Thyroid gland (tissue), 4 donors: Measurements from ENCODE around the gene SEC61B. TPM values are rescaled to one million over a fixed set of nuclear protein-coding genes. Genes with fewer than 3 reads are reported as not detected.

Experiments used
- DNase-seq, 2 donors: peaks; one replicate each; pipeline ENCODE4 v3.0.0-alpha.2; 2019
- H3K27ac ChIP-seq, 3 donors: fragments of 200-600 bp; sonication (generic); 1 replicate in 2 of 3; 2 replicates in 1 of 3; pipeline ENCODE4 v1.5.1; 2016 to 2019; ENCODE audit warnings: mild to moderate bottlenecking in 1 of 3, moderate library complexity in 1 of 3
- H3K27me3 ChIP-seq: fragments of 200-600 bp; sonication (generic); one replicate; pipeline ENCODE4 v1.5.1; 2019
- H3K36me3 ChIP-seq, 2 donors: fragments of 200-600 bp; sonication (generic); one replicate each; pipeline ENCODE4 v1.5.1; 2016 to 2019
- H3K4me1 ChIP-seq, 2 donors: fragments of 200-600 bp; sonication (generic); one replicate each; pipeline ENCODE4 v1.5.1; 2017 to 2019
- H3K4me3 ChIP-seq, 3 donors: fragments of 200-600 bp; sonication (generic); replicated peaks in 1 of 3; 1 replicate in 2 of 3; 2 replicates in 1 of 3; pipeline ENCODE4 v1.5.1; 2016; ENCODE audit warnings: mild to moderate bottlenecking in 1 of 3
- H3K9me3 ChIP-seq: fragments of 200-600 bp; sonication (generic); one replicate; pipeline ENCODE4 v1.5.1; 2017
- POLR2A ChIP-seq, 2 donors: fragments of 450-650 bp; IDR thresholded peaks; one replicate each; pipeline ENCODE4 v1.6.1; 2017; ENCODE audit warnings: antibody characterized with exemption in 2 of 2, mild to moderate bottlenecking in 2 of 2, moderate library complexity in 1 of 2
- WGBS, 2 donors: methylation state at CpG; one replicate each; pipeline ENCODE4 v1.1.5; 2017; 5-methylcytosine and 5-hydroxymethylcytosine counted together
- intact Hi-C: fragments of 100-400 bp; cut with DNase I; formaldehyde crosslinking; loops from one replicate; pipeline ENCODE4 v1.15.1; 2023
- total RNA-seq, 4 donors: library from RNA; depleted of rRNA; stranded (reverse); fragments of >200 nt; gene quantifications; one replicate each; pipeline ENCODE4 v1.2.3, GENCODE V29; 2016
- TF ChIP-seq, protein P1 (sequence below), 6 experiments: fragments of 200-600 bp in 3 of 6; fragments of 450-650 bp in 3 of 6; sonication (generic) in 3 of 6; IDR thresholded peaks; one replicate each; pipeline ENCODE4 v1.5.1; 2016 to 2019; ENCODE audit warnings: antibody characterized with exemption in 6 of 6, mild to moderate bottlenecking in 2 of 6, inconsistent platforms in 1 of 6, moderate library complexity in 1 of 6

The SEC61B gene
- total RNA-seq, 4 donors from 2014 or later = 88.3 to 203 (median 130) TPM

DNA sequence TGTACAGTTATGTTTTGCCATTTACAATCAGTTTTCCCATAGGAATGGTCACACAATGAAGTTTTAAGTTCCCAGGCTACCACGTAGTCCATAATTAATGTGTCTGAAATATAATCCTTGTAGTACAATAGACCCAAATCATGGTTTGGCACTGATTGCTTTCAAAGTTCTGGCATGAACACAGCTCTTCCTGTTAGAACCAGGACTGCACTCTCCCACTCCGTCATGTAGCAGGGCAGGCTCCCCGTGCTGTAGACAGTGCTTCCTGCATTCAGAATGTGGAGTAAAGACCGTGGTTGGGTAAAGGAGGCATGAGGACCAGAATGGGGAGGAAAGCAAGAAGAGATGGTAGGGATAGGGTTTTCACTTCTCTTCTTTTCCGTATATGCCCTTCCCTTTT, 4.0 kb downstream of the SEC61B start:
- TF ChIP-seq POLR2A (IDR thresholded peaks at IDR 0.05) = no peak
- TF ChIP-seq, protein P1, sequence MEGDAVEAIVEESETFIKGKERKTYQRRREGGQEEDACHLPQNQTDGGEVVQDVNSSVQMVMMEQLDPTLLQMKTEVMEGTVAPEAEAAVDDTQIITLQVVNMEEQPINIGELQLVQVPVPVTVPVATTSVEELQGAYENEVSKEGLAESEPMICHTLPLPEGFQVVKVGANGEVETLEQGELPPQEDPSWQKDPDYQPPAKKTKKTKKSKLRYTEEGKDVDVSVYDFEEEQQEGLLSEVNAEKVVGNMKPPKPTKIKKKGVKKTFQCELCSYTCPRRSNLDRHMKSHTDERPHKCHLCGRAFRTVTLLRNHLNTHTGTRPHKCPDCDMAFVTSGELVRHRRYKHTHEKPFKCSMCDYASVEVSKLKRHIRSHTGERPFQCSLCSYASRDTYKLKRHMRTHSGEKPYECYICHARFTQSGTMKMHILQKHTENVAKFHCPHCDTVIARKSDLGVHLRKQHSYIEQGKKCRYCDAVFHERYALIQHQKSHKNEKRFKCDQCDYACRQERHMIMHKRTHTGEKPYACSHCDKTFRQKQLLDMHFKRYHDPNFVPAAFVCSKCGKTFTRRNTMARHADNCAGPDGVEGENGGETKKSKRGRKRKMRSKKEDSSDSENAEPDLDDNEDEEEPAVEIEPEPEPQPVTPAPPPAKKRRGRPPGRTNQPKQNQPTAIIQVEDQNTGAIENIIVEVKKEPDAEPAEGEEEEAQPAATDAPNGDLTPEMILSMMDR (IDR thresholded peaks at IDR 0.05) = no peak
- intact Hi-C loops = no loop called here
- no peaks in the 10 kb centered on the region for H3K9me3 ChIP-seq
- H3K4me3 ChIP-seq = no peak overlapping the region
- H3K27me3 ChIP-seq = no peaks in the 10 kb centered on the region
- no peak overlapping the region for H3K27ac ChIP-seq
- H3K4me1 ChIP-seq = peaks cover 19 to 24% of the 10 kb centered on the region in 2 donors
- 74 to 81% methylated on average over 5 of the region's 5 CpGs for WGBS, 2 donors
- DNase-seq = no peak
- peaks cover 27 to 33% of the 10 kb centered on the region in 2 donors for H3K36me3 ChIP-seq

DNA sequence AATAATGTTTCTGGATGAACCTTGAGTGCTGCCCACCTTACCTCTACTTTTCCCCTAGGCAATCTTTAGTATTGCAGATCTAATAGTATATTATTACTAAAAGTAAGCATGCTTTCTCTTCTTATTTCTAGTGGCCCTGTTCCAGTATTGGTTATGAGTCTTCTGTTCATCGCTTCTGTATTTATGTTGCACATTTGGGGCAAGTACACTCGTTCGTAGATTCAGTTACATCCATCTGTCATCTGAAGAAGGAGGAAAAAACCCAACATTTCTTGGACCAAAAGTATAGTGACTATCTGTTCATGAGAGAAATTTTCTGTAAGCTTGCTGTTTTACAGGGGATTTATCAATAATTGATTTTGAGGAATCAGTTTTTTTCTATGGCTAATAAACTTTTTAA, 8.1 kb downstream of the SEC61B start:
- intact Hi-C loops = no loop called here
- H3K9me3 ChIP-seq = no peaks in the 10 kb centered on the region
- H3K4me3 ChIP-seq = no peak overlapping the region
- 88 to 94% methylated on average over 3 of the region's 3 CpGs for WGBS, 2 donors
- H3K36me3 ChIP-seq = peaks cover 36 to 42% of the 10 kb centered on the region in 2 donors
- H3K4me1 ChIP-seq = peaks cover 0 to 3% of the 10 kb centered on the region in 2 donors
- TF ChIP-seq, protein P1 (IDR thresholded peaks at IDR 0.05) = no peak
- no peak for TF ChIP-seq POLR2A (IDR thresholded peaks at IDR 0.05)
- H3K27ac ChIP-seq = no peak overlapping the region
- no peak for DNase-seq
- no peaks in the 10 kb centered on the region for H3K27me3 ChIP-seq

DNA sequence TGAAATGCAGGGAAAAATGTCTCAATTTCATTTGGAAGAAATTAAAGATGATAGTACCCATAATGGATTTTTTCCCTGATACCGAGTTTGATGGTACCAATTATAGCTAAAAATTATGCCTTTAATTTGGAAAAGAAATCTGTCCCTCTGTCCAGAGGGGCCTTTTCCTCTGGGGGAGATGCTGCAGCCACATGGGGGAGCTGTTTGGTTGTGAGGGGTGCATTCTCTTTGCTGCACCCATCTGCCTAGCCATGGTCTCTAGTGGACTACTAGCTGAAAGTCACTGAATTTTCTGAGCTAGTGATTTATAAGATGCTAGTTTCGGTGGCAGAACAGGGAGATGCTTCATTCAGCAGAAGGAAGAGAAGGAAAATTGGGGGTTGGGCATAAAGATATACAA, 9.6 kb downstream of the SEC61B start:
- Histone ChIP-seq H3K36me3 (peaks cover 36 to 42% of the 10 kb centered on the region in 2 donors), H3K27ac (no peak overlapping the region), H3K4me3 (no peak overlapping the region), H3K4me1 (no peaks in the 10 kb centered on the region), H3K9me3 (no peaks in the 10 kb centered on the region), H3K27me3 (no peaks in the 10 kb centered on the region)
- 94% methylated on average over 2 of the region's 2 CpGs for WGBS, 2 donors
- DNase-seq = no peak
- TF ChIP-seq POLR2A (IDR thresholded peaks at IDR 0.05) = no peak
- TF ChIP-seq, protein P1 (IDR thresholded peaks at IDR 0.05) = peak in 4 of 6 experiments; percentile 5 to 37 (median 22)
- intact Hi-C loops = no loop called here

DNA sequence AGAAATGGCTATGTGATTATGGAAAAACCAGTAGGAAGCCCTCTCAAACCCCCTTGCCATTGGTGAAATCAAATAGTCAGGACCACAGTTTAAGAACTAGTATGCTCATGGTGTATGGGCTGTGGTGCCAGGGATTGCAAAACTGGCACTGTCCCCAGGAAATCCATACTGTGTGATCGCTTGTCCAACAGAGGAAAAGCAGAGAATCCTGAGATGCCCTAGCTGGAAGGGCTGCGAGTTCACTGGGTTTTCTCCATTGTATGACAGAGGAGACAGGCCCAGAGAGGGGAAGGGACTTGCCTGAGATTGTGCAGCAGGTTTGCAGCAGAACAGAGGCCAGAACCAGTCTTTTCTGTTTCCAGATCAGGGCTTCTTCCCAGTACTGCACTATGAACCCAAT, 12.5 kb downstream of the SEC61B start:
- Histone ChIP-seq H3K4me1 (no peaks in the 10 kb centered on the region), H3K27me3 (no peaks in the 10 kb centered on the region), H3K36me3 (peaks cover 20 to 28% of the 10 kb centered on the region in 2 donors), H3K4me3 (no peak overlapping the region), H3K27ac (no peak overlapping the region), H3K9me3 (no peaks in the 10 kb centered on the region)
- DNase-seq = no peak
- intact Hi-C loops = no loop called here
- WGBS, 2 donors = 100% methylated on average over 2 of the region's 2 CpGs
- no peak for TF ChIP-seq POLR2A (IDR thresholded peaks at IDR 0.05)
- TF ChIP-seq, protein P1 (IDR thresholded peaks at IDR 0.05) = no peak

DNA sequence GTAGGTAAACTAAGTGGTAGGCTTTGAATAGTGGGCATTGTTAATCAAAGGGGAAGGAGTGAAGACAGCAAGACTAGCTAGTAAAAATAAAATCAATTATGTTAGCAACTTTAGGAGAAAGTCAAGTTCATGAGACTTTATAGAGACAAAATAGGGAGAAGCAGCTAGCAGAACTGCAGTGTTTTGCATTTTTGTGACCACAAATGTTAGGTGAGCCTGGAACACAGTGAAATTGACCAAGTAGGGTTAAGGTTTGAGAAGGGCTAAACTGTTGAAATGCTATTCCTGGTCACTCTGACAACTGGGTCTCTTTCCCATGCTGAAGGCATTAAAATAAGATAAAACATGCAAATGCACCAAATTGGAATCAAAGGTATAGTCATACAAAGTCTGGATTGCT, 13.0 kb downstream of the SEC61B start:
- no peak overlapping the region for H3K4me3 ChIP-seq
- no peak for DNase-seq
- no peaks in the 10 kb centered on the region for H3K27me3 ChIP-seq
- peaks cover 18 to 28% of the 10 kb centered on the region in 2 donors for H3K36me3 ChIP-seq
- TF ChIP-seq, protein P1 (IDR thresholded peaks at IDR 0.05) = no peak
- no peak for TF ChIP-seq POLR2A (IDR thresholded peaks at IDR 0.05)
- H3K4me1 ChIP-seq = no peaks in the 10 kb centered on the region
- intact Hi-C loops = no loop called here
- H3K27ac ChIP-seq = no peak overlapping the region
- no peaks in the 10 kb centered on the region for H3K9me3 ChIP-seq
